HUES64 (cell line): ENCODE data around the gene GPR179.

Experiments used
- H3K27ac ChIP-seq: 2 replicates; pipeline ENCODE4 v1.7.0; 2013; ENCODE audit warnings: low read depth, low read length, inconsistent platforms
- H3K27me3 ChIP-seq: 2 replicates; pipeline ENCODE4 v1.6.1; 2013; ENCODE audit warnings: mild to moderate bottlenecking, low read length; ENCODE audit not compliant: insufficient read depth
- H3K36me3 ChIP-seq: 2 replicates; pipeline ENCODE4 v1.6.1; 2013; ENCODE audit warnings: mild to moderate bottlenecking, low read length; ENCODE audit not compliant: insufficient read depth
- H3K4me1 ChIP-seq: 2 replicates; pipeline ENCODE4 v1.6.1; 2013; ENCODE audit warnings: mild to moderate bottlenecking, low read length, moderate library complexity; ENCODE audit not compliant: insufficient read depth
- H3K4me3 ChIP-seq: 2 replicates; pipeline ENCODE4 v1.5.1; 2013; ENCODE audit warnings: mild to moderate bottlenecking, low read length, moderate library complexity
- H3K9ac ChIP-seq: 2 replicates; pipeline ENCODE4 v1.6.1; 2013; ENCODE audit warnings: mild to moderate bottlenecking, low read depth, low read length
- H3K9me3 ChIP-seq: 2 replicates; pipeline ENCODE4 v1.6.1; 2013; ENCODE audit warnings: low read depth, low read length; ENCODE audit not compliant: insufficient read depth
- WGBS: fragments of 150-250, 120-280 bp; methylation state at CpG from one replicate; pipeline ENCODE4 v1.1.7; 2013; ENCODE audit warnings: missing lambda C conversion rate; 5-methylcytosine and 5-hydroxymethylcytosine counted together

GPR179 gene

DNA sequence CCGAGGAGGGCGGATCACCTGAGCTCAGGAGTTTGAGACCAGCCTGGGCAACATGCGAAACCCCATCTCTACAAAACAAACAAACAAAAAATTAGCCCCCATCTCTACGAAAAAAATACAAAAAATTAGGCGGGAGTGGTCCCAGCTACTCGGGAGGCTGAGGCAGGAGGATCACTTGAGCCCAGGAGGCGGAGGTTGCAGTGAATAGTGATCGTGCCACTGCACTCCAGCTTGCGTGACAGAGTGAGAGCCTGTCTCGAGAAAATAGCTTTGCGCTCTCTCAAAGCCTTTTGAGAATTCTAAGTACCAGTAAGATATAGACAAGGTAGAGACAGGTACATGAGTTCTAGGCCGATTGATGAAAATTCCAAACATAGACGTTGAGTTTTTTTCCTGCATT lies 9.9 kb upstream of the GPR179 start:
- no peaks in the 10 kb centered on the region for H3K36me3 ChIP-seq
- 89% methylated on average over 13 of the region's 13 CpGs for WGBS
- peaks cover 22% of the 10 kb centered on the region for H3K4me1 ChIP-seq
- H3K27ac ChIP-seq: no peak overlapping the region
- no peaks in the 10 kb centered on the region for H3K9me3 ChIP-seq
- H3K4me3 ChIP-seq: peak overlapping the region; percentile 73; the same call in 1 of the 2 replicates
- H3K9ac ChIP-seq: no peak overlapping the region
- peaks cover 6% of the 10 kb centered on the region for H3K27me3 ChIP-seq

DNA sequence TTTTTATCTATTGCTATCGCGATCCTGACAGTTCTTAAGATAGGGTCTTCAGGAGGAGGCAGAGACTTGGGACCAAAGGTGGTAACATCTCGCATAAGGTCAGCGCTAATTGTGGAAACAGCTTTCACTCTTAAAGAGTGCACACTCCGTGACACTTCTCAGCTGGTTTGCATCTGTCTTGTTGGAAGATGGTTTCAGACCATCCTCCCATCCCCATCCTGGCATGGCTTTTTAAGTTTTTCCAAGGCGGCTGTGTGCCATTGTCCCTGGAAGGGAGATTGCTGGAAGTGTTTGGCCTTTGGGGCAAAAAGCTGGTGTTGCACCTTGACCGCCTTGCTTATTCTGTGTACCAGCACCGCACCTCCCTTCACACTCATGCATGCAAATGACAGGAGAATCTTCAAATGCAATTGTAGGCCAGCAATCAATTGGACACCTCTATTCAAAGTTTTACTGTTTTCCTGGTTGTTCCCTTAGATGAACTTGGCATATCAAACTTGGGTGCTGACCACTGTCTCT lies 9.4 kb upstream of the GPR179 start:
- peaks cover 6% of the 10 kb centered on the region for H3K27me3 ChIP-seq
- H3K27ac ChIP-seq: no peak overlapping the region
- H3K36me3 ChIP-seq: no peaks in the 10 kb centered on the region
- peak overlapping the region; percentile 73 for H3K4me3 ChIP-seq
- H3K9me3 ChIP-seq: no peaks in the 10 kb centered on the region
- WGBS: 38% methylated on average over 8 of the region's 8 CpGs
- H3K9ac ChIP-seq: peak overlapping the region; percentile 48; the same call in 1 of the 2 replicates
- H3K4me1 ChIP-seq: peaks cover 17% of the 10 kb centered on the region

DNA sequence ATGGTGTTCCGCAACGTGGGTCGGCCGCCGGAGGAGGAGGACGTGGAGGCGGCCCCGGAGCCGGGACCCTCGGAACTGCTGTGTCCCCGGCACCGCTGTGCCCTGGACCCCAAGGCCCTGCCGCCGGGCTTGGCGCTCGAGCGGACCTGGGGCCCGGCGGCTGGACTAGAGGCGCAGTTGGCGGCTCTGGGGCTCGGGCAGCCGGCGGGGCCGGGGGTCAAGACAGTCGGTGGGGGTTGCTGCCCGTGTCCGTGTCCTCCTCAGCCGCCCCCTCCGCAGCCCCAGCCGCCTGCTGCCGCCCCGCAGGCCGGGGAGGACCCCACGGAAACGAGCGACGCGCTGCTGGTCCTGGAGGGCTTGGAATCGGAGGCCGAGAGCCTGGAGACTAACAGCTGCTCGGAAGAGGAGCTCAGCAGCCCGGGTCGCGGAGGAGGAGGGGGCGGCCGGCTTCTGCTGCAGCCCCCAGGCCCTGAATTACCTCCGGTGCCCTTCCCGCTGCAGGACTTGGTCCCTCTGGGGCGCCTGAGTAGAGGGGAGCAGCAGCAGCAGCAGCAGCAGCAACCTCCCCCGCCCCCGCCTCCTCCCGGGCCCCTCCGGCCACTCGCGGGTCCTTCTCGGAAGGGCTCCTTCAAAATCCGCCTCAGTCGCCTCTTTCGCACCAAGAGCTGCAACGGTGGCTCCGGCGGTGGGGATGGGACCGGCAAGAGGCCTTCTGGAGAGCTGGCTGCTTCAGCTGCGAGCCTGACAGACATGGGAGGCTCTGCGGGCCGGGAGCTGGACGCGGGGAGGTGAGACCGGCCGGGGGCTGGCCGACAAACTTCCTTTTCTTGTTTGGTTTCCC lies 8.7 kb upstream of the GPR179 start:
- H3K4me1 ChIP-seq: peaks cover 17% of the 10 kb centered on the region
- H3K36me3 ChIP-seq: no peaks in the 10 kb centered on the region
- no peak overlapping the region; the same call in 1 of the 2 replicates for H3K27ac ChIP-seq
- H3K9me3 ChIP-seq: no peaks in the 10 kb centered on the region
- peak overlapping the region; percentile 73 for H3K4me3 ChIP-seq
- under 1% methylated on average over 72 of the region's 72 CpGs for WGBS
- H3K27me3 ChIP-seq: peaks cover 6% of the 10 kb centered on the region
- peak overlapping the region; percentile 57 for H3K9ac ChIP-seq

DNA sequence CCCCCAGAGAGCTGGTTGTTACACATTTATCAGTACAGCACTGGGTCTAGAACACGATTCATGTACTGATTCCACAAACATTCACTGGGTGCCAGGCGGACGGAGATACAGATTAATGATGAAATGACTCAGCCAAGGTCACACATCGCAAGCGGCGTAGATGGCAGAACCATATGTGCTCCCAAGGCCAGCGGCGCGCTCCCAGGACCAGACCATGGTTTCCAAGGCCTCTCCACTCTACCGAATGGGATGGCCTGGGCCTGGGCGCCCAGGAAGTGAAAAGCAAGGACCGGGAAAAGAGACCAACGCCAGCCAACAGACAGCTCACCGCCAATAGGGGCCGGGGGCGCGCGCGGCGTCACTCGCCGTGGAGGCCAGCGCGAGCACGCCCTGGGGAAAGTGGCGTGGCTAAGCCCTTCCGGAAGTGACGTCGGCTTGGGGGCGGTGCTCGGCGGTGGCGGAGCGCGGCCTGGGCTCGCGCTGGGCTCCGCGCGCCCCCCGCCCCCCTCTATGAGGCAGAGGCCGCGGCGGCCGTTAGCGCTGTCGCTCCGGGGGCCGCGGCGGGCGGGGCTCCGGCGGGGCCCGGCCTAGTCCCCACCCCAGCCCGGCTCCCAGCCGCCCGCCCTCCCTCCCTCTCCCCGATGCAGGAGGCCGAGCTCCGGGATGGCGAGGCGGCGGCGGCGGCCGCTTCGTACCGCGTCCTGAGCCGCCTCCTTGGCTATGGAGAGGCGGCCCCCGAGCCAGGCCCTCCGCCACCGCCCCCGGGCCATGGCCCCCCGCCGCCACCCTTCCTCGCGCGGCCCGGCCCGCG lies 7.9 kb upstream of the GPR179 start, which contains the start of gene SOCS7:
TSS of gene SOCS7 (plus strand) at position 433 of the 811 bp plus-strand sequence. CDS start at position 642, 209 bp downstream.
- H3K4me3 ChIP-seq: peak within 1 kb of the TSS; percentile 73
- H3K36me3 ChIP-seq: no peaks in the 10 kb centered on the region
- H3K27me3 ChIP-seq: peaks cover 6% of the 10 kb centered on the region
- peak within 1 kb of the TSS; percentile 57 for H3K9ac ChIP-seq
- H3K9me3 ChIP-seq: no peaks in the 10 kb centered on the region
- 7% methylated on average over 84 of the region's 84 CpGs for WGBS
- peak within 1 kb of the TSS; percentile 77 for H3K27ac ChIP-seq
- H3K4me1 ChIP-seq: peaks cover 17% of the 10 kb centered on the region

DNA sequence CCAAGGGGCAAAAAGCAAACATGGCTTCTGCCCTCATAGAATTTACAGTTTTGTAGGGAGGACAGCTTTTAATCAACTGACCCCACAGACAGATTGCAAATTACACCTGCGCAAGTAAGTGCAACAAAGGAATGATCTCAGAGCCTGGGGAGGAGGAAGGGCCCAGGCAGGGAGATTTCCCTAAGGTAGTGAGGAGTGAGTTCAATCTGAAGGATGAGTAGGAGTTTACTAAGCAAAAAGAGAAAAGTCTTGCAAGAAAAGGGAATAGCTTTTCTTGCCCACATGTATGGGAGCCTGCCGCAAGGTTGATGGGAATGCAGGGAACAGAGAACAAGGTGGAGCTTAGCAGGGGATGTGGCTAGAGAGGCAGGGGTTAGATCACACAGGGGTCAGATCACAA lies 6.3 kb upstream of the GPR179 start:
- Histone ChIP-seq H3K36me3 (no peaks in the 10 kb centered on the region), H3K4me1 (peaks cover 17% of the 10 kb centered on the region), H3K27ac (peak overlapping the region; percentile 37; the same call in 1 of the 2 replicates), H3K9me3 (no peaks in the 10 kb centered on the region), H3K27me3 (peaks cover 6% of the 10 kb centered on the region), H3K9ac (no peak overlapping the region; the same call in 1 of the 2 replicates), H3K4me3 (no peak overlapping the region)
- WGBS: 91% methylated on average over 2 of the region's 2 CpGs

DNA sequence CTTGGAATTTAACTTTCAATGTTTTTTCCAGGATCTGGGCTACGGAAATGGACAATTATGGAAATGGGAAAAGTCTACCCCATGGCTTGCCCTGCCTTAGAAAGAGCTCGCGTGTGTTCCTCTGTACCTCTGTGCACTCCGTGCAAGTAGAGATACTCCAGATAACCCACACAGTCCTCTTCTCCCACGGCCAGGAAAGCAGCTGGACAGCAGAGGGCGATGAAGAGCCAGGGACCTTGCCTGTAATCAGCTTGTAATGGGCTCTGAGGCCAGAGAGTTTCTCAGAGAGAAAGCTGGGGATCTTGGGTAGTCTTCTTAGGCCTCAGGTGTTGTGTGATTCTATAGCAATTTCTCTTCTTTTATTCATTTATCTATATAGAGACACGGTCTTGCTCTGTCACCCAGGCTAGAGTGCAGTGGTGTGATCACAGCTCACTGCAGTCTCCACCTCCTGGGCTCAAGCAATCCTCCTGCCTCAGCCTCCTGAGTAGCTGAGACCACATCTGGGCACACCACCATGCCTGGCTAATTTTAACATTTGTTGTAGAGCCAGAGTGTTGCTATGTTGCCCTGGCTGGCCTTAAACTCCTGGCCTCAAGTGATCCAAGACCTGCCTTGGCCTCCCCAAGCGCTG lies 5.5 kb upstream of the GPR179 start:
- Histone ChIP-seq H3K4me1 (peaks cover 17% of the 10 kb centered on the region), H3K27me3 (peaks cover 6% of the 10 kb centered on the region), H3K36me3 (no peaks in the 10 kb centered on the region), H3K27ac (no peak overlapping the region), H3K4me3 (no peak overlapping the region), H3K9ac (no peak overlapping the region), H3K9me3 (no peaks in the 10 kb centered on the region)
- 22% methylated on average over 8 of the region's 8 CpGs for WGBS

DNA sequence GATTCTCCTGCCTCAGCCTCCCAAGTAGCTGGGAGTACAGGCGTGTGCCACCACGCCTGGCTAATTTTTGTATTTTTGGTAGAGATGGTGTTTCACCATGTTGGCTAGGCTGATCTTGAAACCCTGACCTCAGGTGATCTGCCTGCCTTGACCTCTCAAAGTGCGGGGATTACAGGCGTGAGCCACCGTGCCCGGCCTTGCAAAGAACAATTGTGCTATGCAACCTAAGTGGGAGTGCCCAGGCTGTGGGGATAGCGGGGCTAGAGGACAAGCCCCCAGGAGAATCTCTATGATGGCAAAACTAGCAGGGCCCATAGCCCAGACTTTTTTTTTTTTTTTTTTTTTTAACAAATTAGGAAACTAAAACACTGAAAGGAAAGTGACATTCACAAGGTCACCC lies 2.0 kb upstream of the GPR179 start:
- Histone ChIP-seq H3K9ac (no peak overlapping the region), H3K4me1 (peaks cover 14% of the 10 kb centered on the region; the same call in 1 of the 2 replicates), H3K27me3 (no peaks in the 10 kb centered on the region), H3K4me3 (no peak overlapping the region), H3K9me3 (no peaks in the 10 kb centered on the region), H3K36me3 (no peaks in the 10 kb centered on the region), H3K27ac (no peak overlapping the region)
- 92% methylated on average over 7 of the region's 7 CpGs for WGBS

DNA sequence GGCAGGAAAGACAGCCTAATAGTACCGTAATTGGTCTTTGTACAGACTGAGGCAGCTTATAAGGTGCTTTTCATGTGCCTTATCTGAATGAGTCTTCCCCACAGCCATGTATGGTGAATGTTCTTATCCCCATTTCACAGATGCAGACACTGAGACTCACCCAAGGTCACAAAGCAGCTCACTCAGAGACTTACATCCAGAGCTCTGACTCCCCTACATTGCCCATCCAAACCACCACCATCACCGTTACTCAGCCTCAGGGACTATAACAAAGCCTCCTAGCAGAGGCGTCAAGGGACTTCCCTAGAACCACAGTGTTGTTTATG lies 627 bp upstream of the GPR179 start:
- Histone ChIP-seq H3K9ac (no peak overlapping the region), H3K27me3 (no peaks in the 10 kb centered on the region), H3K4me1 (peaks cover 9% of the 10 kb centered on the region; the same call in 1 of the 2 replicates), H3K4me3 (no peak overlapping the region), H3K9me3 (no peaks in the 10 kb centered on the region), H3K27ac (no peak overlapping the region), H3K36me3 (no peaks in the 10 kb centered on the region)
- 95% methylated on average over 3 of the region's 3 CpGs for WGBS

DNA sequence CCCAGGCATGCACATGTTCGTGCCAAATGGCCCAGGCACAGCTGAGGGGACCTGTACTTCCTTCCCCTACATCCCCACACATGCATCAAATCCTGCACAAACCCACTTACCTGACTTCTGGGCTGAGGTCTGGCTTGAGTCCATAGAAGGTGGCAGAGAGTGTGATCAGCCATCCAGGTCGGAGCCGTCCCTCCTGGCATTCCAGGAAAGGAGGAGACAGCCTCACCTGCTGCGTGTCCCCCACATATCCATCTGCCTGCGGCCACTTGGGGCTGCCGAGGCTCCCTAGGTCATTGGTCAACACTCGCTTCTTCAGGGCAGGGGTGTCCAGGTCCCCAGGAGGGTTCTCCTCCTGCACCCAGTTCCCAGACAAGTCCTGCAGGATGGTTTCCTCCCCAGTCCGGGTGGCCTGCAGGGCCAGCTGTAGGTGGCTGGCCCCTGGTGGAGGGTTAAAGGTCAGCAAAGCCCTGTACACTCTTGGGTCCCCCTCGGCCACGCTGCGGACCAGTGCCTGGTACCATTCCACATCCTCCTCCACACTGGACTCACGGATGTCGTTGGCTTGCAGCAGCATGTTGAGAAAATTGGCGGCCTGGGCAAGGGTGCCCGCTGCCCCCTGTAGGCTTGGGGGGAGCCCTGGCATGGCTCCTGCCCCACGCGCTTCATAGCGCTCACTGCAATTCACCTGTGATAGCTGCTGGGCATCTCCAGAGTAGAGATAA lies 709 bp downstream of the GPR179 start:
- no peaks in the 10 kb centered on the region for H3K36me3 ChIP-seq
- no peak overlapping the region for H3K27ac ChIP-seq
- no peak overlapping the region for H3K4me3 ChIP-seq
- no peaks in the 10 kb centered on the region for H3K27me3 ChIP-seq
- peaks cover 9% of the 10 kb centered on the region; the same call in 1 of the 2 replicates for H3K4me1 ChIP-seq
- 94% methylated on average over 18 of the region's 18 CpGs for WGBS
- no peaks in the 10 kb centered on the region for H3K9me3 ChIP-seq
- H3K9ac ChIP-seq: no peak overlapping the region

DNA sequence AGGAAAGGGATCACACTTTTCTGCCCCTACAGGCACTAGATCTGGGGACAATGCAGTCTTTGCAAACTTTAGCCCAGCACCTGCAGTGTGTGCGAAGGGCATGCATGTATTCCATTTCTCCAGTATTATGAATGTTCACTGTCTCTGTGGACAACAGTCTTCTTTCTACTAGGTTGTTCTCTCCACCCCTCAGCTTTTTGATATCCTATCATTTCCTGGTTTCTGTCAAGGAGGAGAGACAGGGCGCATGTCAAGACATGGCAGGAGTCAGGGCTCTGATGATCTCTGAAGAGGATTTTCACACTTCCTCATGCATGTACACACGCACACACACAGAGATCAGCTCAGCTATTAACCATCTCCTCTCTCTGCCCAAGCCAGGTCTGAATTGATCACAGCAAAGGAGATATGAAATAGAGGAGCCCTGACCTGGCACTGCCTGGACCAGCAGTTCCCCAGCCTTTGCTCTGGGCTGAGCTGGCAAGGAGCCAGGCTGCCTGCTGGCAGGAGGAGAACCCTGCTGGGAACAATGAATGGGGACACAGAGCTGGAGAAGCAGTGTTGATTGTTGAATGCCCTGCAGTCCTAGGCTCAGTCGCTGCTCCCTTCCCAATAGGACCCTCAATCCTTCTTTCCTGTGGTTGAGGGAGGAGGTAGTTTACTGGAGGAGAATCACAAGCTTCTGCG lies 2.6 kb downstream of the GPR179 start:
- no peaks in the 10 kb centered on the region for H3K27me3 ChIP-seq
- no peaks in the 10 kb centered on the region for H3K36me3 ChIP-seq
- H3K27ac ChIP-seq: no peak overlapping the region
- peaks cover 9% of the 10 kb centered on the region; the same call in 1 of the 2 replicates for H3K4me1 ChIP-seq
- 61% methylated on average over 4 of the region's 5 CpGs for WGBS
- no peak overlapping the region for H3K4me3 ChIP-seq
- no peaks in the 10 kb centered on the region for H3K9me3 ChIP-seq
- H3K9ac ChIP-seq: no peak overlapping the region
